Hematopoietic multipotent progenitor cell treated with erythropoietin and hydrocortisone succinate and interleukin-3 and kit ligand, for 15 days (in vitro differentiated cells): ENCODE data around the gene IZUMO4.

Source experiments
- DNase-seq: peaks from one replicate; pipeline ENCODE4 v3.0.0-alpha.2; 2015; ENCODE audit warnings: low spot score

IZUMO4 gene

DNA sequence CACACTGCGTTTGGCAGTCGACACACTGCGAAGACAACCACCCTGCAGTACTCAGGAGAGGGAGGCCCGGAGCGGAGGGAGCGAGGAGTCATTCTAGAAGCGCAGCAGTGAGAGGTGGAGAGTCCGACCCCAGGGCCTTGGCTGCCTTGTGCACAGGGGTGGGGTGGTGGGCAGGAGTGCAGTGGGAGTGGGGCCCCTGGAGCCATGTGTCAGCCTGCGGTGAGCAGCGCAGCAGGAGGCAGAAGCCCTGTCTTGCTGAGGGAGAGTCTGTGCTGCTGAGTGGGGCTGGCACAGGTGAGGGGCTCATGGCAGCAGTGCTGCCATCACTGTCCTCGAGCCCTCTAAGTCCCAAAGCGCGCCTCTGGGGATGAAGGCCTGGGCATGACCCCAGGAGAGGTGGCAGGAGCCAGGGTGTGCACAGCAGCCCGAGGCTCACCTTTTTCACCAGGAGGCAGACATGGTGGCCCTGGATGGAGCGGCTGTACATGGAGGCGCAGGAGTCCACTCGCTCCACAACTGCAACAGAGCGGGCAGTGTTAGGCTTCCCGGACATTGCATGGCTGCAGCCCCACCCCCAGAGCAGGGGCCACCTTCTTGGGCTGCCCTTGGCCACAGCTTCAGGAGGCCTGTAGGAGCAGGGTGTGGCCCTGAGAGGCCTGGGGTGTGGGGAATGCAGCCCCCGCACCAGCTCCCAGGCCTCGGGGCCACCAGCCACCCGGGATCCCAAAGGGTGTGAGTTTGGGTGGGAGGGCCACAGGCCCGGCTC, 11.7 kb downstream of the IZUMO4 start:
- no peak for DNase-seq

DNA sequence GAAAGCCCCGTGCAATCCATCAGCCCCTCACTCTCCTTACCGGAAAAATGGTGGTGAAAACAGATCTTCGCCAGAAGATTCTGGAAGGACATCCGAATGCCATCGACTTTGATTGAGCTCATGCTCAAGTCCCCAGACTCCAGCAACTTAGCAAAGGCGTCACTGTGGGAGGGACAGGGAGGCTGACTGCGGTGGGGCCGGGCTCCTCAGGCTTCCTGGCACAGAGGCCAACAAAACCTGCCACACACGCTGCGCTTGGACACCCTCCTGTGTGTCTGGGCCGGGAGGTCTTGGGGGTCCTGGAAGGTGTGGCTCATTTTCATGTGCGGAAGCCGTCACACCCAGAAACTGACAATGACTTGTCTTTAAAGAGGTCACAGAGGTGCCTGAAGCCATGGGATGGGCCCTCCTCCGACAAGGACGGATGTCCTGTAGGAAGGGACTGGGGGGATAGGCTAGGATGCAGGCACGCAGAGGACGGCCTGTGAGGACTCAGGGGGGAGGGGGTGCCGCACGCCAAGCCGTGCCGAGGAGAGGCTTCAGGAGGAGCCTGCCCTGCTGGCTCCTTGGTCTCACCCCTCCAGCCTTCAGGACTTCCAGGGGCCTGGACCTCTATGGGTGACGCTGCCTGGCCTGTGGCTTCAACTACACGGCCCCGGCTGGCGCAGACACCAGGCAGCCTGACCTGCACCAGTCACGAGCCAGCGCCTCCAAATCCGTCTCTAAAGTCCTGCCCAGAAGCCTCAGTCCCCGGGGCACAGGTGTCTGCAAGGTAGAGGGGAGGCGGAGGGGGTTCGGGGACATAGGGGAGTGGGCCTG, 12.5 kb downstream of the IZUMO4 start:
- no peak for DNase-seq

- DNase-seq = no peak
These were observed 14.1 kb downstream of the IZUMO4 start for GRCh38 chr19:2110822-2111221.

DNA sequence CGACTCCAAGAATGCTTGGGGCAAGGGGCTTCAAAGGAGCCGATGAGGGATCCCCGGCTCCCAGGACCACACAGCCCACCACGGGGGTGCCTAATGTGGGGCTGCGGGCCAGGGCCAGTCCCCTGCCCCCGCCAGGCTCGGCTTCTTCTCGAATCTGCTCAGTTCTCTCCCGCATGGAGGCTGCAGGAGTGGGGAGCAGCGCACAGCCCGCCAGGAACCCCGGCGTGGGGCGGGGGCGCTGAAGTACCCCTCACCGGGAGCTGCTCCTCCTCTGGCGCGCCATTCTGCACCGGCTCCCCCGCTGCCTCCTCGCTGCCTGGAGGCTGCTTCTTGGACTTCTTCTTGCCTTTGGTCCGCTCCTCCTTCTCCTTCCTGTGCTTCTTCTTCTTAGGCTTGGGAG, 14.7 kb downstream of the IZUMO4 start:
- no peak for DNase-seq

- no peak for DNase-seq
These were observed 15.2 kb downstream of the IZUMO4 start for GRCh38 chr19:2111886-2112285.

- no peak for DNase-seq
These were observed 16.0 kb downstream of the IZUMO4 start for GRCh38 chr19:2112516-2113320.

DNA sequence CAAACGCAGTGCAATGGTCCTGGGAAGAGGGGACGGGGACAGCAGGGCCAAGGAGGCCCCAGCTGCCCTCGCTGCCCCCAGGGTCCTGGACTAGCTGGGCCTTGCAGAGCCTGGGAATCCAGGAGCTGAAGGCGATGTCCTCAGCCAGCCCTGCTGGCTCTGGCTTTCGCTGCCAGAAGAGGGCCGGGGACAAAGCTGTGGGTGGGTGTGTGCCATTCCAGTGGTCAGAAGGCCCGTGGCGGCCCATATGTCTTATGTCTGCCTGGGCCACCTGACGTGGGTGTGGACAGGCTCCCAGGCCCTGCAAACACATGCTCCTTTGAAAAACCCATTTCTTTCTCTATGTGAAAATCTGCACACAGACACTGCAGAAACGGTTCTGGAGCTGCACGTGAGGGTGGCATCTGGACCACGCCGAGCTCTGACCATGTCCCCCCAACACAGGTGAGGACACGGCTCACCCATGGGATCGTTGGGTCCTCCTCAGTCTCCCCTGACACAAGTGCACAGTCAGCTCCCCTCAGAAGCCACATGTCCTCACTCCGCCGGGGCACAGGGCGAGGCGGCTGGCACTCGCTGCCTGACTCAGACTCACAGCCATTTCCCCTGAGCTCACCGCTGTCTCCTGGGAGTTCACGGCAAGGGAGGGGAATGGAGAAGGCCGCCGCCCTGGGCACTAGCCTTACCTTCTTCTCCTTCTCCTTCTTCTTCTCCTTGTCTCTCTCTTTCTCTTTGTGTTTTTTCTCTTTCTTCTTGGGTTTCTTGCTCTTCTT, 16.9 kb downstream of the IZUMO4 start:
- no peak for DNase-seq

DNA sequence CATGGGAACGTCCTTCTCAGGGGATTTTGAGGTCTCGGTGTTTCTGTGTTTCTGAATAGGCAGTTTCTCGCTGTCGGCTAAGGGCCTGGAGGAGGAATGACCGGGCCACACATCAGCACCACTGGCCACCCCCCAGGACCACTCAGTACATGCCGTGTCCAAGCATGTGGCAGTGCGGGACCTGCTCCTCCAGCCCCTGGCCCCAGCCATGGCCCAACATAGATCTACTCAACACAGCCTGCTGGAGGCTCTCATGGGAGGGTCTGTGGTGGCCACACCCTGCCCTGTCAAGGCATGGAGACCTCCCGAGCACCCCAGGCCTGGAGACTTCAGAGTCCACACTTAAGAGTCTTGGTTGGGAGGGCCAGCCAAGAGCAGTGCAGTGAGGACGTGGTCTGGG, 17.5 kb downstream of the IZUMO4 start:
- DNase-seq = no peak

DNA sequence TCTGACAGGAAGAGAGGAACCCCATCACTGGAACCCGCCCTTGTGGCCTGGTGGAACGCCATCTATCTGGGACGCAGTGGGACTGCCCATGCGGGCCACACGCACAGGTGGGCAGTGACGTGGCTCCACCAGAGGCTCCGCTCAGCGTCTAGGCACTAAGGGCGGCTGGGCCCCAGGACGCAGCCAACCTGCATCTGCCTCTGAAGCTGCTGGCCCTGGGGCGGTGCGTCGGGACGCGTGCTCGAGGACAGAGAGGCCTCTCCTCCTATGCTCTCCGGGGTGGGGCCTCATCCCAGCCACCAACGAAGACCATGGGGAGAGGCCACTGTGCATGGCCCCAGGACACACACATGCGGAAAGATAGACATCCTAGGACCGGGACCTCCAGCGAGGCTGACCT, 18.1 kb downstream of the IZUMO4 start:
- no peak for DNase-seq

GRCh38 chr19:2115324-2115723, 18.6 kb downstream of the IZUMO4 start:
- DNase-seq = no peak

DNA sequence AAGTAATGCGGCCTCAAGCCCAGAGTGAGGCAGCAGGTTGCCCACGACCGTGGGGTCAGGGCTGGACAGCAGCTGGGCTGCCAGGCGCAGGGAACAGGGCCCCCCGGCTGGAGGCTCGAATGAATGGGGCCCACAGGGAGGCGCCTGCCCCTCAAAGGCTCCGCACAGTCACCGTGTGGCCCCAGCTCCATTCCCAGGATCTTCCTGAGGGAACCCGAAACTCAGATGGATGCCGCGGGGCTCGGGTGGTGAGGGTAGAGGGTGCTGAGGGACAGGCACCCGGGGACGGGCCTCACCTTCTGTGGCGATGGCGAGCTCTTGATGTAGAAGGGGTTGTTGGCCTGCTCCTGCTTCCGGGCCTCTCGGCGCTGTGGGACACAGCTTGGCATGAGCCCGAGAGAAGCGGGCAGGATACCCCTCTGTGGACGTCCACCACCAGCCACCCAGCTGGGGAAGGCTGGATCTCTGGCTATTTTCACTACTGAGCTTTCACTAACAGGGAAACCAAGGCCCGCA, 19.3 kb downstream of the IZUMO4 start:
- no peak for DNase-seq

- DNase-seq = no peak
These were observed 19.8 kb downstream of the IZUMO4 start for GRCh38 chr19:2116507-2116906.

- DNase-seq = no peak
These were observed 20.7 kb downstream of the IZUMO4 start for GRCh38 chr19:2117215-2117960.

- no peak for DNase-seq
These were observed 21.7 kb downstream of the IZUMO4 start for GRCh38 chr19:2118438-2118837.

DNA sequence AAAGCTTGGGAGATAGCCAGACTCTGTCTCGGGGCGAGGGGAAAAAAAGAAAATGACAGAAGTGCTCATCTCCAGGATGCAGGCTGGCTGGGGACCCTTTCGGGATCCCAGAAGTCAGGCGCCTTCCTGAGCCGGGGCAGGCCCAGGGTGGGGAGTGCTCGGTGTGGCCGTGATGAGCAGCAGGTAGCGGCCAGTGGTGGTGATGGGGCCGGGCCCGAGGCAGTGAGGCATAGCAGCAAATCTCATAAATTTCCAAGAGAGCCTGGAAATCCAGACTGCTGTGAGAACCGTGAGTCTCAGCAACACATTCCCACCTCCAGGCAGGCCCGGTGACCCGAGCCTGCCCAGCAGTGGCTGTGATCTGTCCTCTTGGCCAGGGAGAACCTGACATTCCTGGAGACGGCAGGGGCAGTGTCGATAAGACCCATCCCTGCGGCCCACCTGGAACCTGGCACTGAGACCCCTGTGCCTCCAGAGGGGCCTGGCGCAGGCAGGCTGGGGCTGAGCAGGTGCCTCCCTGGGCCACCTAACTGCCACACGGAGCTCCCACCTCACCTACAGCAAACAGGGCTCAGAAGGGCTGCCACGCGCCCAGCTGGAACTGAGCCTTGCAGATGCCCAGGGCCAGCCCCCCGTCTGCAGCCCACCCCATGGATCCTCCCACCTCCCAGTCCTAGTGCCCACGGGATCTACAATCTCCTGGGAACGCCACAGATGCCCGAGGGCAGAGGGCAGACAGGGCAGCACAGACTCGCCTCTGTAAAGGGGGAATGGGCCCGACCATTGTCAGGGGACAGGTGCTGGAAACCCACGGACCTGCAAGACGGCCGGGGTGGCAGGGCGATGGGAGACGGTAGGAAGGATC, 23.4 kb downstream of the IZUMO4 start:
- DNase-seq = no peak

- no peak for DNase-seq
These were observed 24.1 kb downstream of the IZUMO4 start for GRCh38 chr19:2120821-2121220.

GRCh38 chr19:2121416-2122051, 24.8 kb downstream of the IZUMO4 start:
- no peak for DNase-seq

- no peak for DNase-seq
These were observed 25.5 kb downstream of the IZUMO4 start for GRCh38 chr19:2122251-2122650.

DNA sequence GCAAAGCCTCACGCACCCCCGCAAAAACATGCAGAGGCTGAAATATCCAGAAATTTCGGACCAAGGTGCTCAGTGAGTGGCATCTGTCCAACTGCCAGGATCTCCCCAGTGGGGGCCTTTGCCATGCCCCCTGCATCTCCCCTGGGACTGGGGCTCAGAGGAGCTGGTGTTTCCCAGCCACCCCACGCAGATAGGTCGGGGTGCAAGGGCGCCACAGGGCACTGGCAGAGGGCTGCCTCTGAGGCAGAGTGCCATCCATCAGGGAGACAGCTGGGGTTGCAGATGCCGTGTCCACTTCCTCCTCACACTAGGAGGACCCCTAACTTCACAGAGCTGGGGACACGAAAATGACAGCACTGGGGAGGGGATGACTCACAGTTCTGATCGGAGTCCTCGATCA, 26.3 kb downstream of the IZUMO4 start:
- DNase-seq = no peak
